HEK293 (cell line): ENCODE measurements around the gene FOXN3.

Source experiments
- CTCF ChIA-PET: fragments of 350-600 bp; formaldehyde crosslinking; extraction: SDS; loops from one replicate; lab custom pipeline; 2021; ENCODE audit warnings: antibody characterized with exemption; lab: Yijun Ruan, JAX
- POLR2A ChIA-PET: fragments of 300-600 bp; formaldehyde crosslinking; extraction: SDS; loops from one replicate; lab custom pipeline; 2020; ENCODE audit warnings: antibody characterized with exemption, inconsistent platforms; lab: Yijun Ruan, JAX
- H3K27ac ChIP-seq: fragments of 200-500 bp; sonication (Bioruptor generic); 2 replicates; pipeline ENCODE4 v1.5.1; 2014; ENCODE audit warnings: low read depth, low read length, control low read depth, inconsistent platforms; ENCODE audit errors: extremely low read depth
- H3K36me3 ChIP-seq, 2 experiments: fragments of 200-500 bp in 1 of 2; sonication (Bioruptor generic) in 1 of 2; 1 replicate in 1 of 2; 2 replicates in 1 of 2; pipeline ENCODE4 v1.5.1; 2014 to 2017; ENCODE audit warnings: inconsistent platforms in 2 of 2, low read length in 2 of 2; ENCODE audit not compliant: control insufficient read depth in 2 of 2, insufficient read depth in 1 of 2
- H3K4me1 ChIP-seq: fragments of 200-500 bp; sonication (Bioruptor generic); 2 replicates; pipeline ENCODE4 v1.5.1; 2014; ENCODE audit warnings: mild to moderate bottlenecking, low read length, inconsistent platforms; ENCODE audit not compliant: control insufficient read depth, insufficient read depth
- H3K4me3 ChIP-seq: 2 replicates; pipeline ENCODE4 v1.5.1; 2011; ENCODE audit warnings: low read depth, mild to moderate bottlenecking, control low read depth, low read length, moderate library complexity
- H3K9me3 ChIP-seq: fragments of 200-500 bp; sonication (Bioruptor generic); 2 replicates; pipeline ENCODE4 v1.5.1; 2014; ENCODE audit warnings: low read depth, low read length, inconsistent platforms; ENCODE audit not compliant: control insufficient read depth, insufficient read depth
- BCL11A ChIP-seq: fragments of 450-650 bp; formaldehyde crosslinking; IDR thresholded peaks from 2 replicates; pipeline ENCODE4 v1.5.1; 2016; ENCODE audit warnings: low read depth, missing biosample characterization, missing genetic modification characterization
- BCL11B ChIP-seq: fragments of 450-650 bp; formaldehyde crosslinking; IDR thresholded peaks from 2 replicates; pipeline ENCODE4 v1.5.1; 2016; ENCODE audit warnings: low read depth, missing biosample characterization, missing genetic modification characterization
- FEZF1 ChIP-seq: fragments of 450-650 bp; formaldehyde crosslinking; IDR thresholded peaks from 2 replicates; pipeline ENCODE4 v1.5.1; 2016; ENCODE audit warnings: missing biosample characterization, missing genetic modification characterization
- TRIM28 ChIP-seq: IDR thresholded peaks from 2 replicates; pipeline ENCODE4 v1.6.1; 2011; ENCODE audit warnings: low read length, control low read depth, borderline replicate concordance
- ZBTB1 ChIP-seq: fragments of 450-650 bp; formaldehyde crosslinking; IDR thresholded peaks from 2 replicates; pipeline ENCODE4 v1.5.1; 2016; ENCODE audit warnings: missing biosample characterization, missing genetic modification characterization
- ZBTB6 ChIP-seq: fragments of 450-650 bp; formaldehyde crosslinking; IDR thresholded peaks from 2 replicates; pipeline ENCODE4 v1.5.1; 2017; ENCODE audit warnings: missing biosample characterization, missing genetic modification characterization
- ZBTB8A ChIP-seq: fragments of 450-650 bp; formaldehyde crosslinking; IDR thresholded peaks from 2 replicates; pipeline ENCODE4 v1.5.1; 2016; ENCODE audit warnings: missing biosample characterization, missing genetic modification characterization
- ZFHX2 ChIP-seq: fragments of 450-650 bp; formaldehyde crosslinking; conservative IDR thresholded peaks from 2 replicates; pipeline ENCODE4 v1.5.1; 2016; ENCODE audit warnings: missing biosample characterization, missing genetic modification characterization
- ZNF114 ChIP-seq: fragments of 450-650 bp; formaldehyde crosslinking; IDR thresholded peaks from 2 replicates; pipeline ENCODE4 v1.5.0; 2017; ENCODE audit warnings: missing biosample characterization, missing genetic modification characterization
- ZNF133 ChIP-seq: fragments of 450-650 bp; formaldehyde crosslinking; IDR thresholded peaks from 2 replicates; pipeline ENCODE4 v1.5.1; 2016; ENCODE audit warnings: missing biosample characterization, missing genetic modification characterization
- ZNF398 ChIP-seq: fragments of 450-650 bp; formaldehyde crosslinking; IDR thresholded peaks from 2 replicates; pipeline ENCODE4 v1.5.1; 2017; ENCODE audit warnings: missing biosample characterization, missing genetic modification characterization
- ZNF473 ChIP-seq: fragments of 450-650 bp; formaldehyde crosslinking; IDR thresholded peaks from 2 replicates; pipeline ENCODE4 v1.5.1; 2017; ENCODE audit warnings: missing biosample characterization, missing genetic modification characterization
- ZNF48 ChIP-seq: fragments of 450-650 bp; formaldehyde crosslinking; IDR thresholded peaks from 2 replicates; pipeline ENCODE4 v1.5.1; 2016; ENCODE audit warnings: missing biosample characterization, missing genetic modification characterization
- ZNF518A ChIP-seq: fragments of 450-650 bp; formaldehyde crosslinking; conservative IDR thresholded peaks from 2 replicates; pipeline ENCODE4 v1.5.1; 2016; ENCODE audit warnings: low read depth, missing biosample characterization, missing genetic modification characterization
- ZNF555 ChIP-seq: fragments of 450-650 bp; formaldehyde crosslinking; conservative IDR thresholded peaks from 2 replicates; pipeline ENCODE4 v1.5.1; 2017; ENCODE audit warnings: missing biosample characterization, mild to moderate bottlenecking, missing genetic modification characterization, inconsistent platforms

The FOXN3 gene

GRCh38 chr14:89221109-89221810 lies 195.8 kb downstream of the FOXN3 start:
- peaks cover 0 to 3% of the 10 kb centered on the region in 2 experiments; a peak in 1 of 3 replicates for H3K36me3 ChIP-seq
- no peak for TF ChIP-seq ZNF114 (tag by site-specific recombination)
- no peak for TF ChIP-seq ZNF48
- TF ChIP-seq BCL11B (tag by site-specific recombination), result no peak
- no peak for TF ChIP-seq ZNF473 (tag by site-specific recombination)
- TF ChIP-seq ZNF133 (tag by site-specific recombination), result no peak
- no peak for TF ChIP-seq FEZF1
- no peak for TF ChIP-seq ZFHX2 (tag by site-specific recombination)
- TF ChIP-seq ZNF518A (tag by site-specific recombination), result no peak
- no peak for TF ChIP-seq ZBTB6 (tag by site-specific recombination)
- no peaks in the 10 kb centered on the region for H3K9me3 ChIP-seq
- no peaks in the 10 kb centered on the region for H3K4me1 ChIP-seq
- no peak overlapping the region for H3K27ac ChIP-seq
- CTCF ChIA-PET, result no interaction called here
- no peak overlapping the region for H3K4me3 ChIP-seq
- POLR2A ChIA-PET, result no interaction called here

GRCh38 chr14:89219051-89219450 lies 198.0 kb downstream of the FOXN3 start:
- TF ChIP-seq ZBTB8A (no peak), ZNF398 (tag by site-specific recombination) (no peak), ZNF473 (tag by site-specific recombination) (no peak), ZBTB1 (no peak), ZNF555 (tag by site-specific recombination) (no peak), BCL11A (tag by site-specific recombination) (no peak), TRIM28 (no peak)
- Histone ChIP-seq H3K36me3 (peaks cover 0 to 3% of the 10 kb centered on the region in 2 experiments; a peak in 1 of 3 replicates), H3K9me3 (no peaks in the 10 kb centered on the region), H3K4me3 (no peak overlapping the region), H3K4me1 (peaks cover 7% of the 10 kb centered on the region; the same call in 1 of the 2 replicates), H3K27ac (no peak overlapping the region)
- ChIA-PET CTCF (no interaction called here), POLR2A (no interaction called here)
